GM12872 (cell line): ENCODE measurements around the gene PITX1.

Source experiments
- TF ChIP-seq, protein P1 (sequence below): IDR thresholded peaks from 3 replicates; pipeline ENCODE4 v1.5.1; 2011; ENCODE audit warnings: low read depth, mild to moderate bottlenecking, low read length, moderate library complexity; ENCODE audit not compliant: insufficient read depth

Gene PITX1

DNA sequence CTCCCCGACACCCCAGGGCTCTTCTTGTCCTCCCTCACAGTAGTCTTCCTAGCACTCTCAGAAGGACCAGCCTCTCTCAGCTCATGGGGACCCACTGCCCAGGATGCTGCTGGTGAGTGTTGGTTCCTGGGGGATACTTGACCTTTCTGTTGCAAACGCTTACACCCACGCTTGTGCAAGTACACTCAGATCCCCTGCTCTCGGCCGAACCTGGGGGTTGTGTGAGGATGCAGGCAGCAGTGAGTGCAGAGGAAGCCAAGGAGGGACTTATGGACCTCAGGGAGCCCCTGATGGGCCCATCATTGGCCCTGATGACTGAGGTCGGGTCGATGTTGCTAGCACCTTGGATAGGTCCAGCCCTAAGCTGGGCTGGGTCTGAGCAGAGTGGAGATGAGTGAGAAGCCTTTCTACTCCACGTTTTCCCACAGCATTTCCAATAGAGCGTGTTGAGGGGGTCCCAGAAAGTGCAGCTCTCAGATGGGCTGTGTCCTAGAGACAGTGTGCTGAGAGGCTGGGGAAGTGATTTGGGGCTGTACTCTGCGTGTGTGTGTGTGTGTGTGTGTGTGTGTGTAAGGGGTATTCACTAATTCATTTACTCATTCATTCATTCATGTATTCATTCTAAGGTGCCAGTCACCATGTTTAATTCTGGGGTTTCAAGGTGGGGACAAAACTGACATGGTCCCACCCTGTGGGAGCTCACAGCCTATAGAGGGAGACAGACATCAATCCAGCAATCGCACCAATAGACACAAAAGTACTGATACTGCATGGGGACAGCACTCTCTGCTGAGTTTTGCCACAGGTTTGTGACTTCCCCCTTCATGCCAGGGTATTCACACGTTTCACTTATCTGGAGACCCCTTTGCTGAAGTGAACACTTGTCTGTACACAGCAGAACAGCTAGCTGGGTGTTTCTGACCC, 25.2 kb upstream of the PITX1 start:
- TF ChIP-seq, protein P1, sequence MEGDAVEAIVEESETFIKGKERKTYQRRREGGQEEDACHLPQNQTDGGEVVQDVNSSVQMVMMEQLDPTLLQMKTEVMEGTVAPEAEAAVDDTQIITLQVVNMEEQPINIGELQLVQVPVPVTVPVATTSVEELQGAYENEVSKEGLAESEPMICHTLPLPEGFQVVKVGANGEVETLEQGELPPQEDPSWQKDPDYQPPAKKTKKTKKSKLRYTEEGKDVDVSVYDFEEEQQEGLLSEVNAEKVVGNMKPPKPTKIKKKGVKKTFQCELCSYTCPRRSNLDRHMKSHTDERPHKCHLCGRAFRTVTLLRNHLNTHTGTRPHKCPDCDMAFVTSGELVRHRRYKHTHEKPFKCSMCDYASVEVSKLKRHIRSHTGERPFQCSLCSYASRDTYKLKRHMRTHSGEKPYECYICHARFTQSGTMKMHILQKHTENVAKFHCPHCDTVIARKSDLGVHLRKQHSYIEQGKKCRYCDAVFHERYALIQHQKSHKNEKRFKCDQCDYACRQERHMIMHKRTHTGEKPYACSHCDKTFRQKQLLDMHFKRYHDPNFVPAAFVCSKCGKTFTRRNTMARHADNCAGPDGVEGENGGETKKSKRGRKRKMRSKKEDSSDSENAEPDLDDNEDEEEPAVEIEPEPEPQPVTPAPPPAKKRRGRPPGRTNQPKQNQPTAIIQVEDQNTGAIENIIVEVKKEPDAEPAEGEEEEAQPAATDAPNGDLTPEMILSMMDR = no peak

DNA sequence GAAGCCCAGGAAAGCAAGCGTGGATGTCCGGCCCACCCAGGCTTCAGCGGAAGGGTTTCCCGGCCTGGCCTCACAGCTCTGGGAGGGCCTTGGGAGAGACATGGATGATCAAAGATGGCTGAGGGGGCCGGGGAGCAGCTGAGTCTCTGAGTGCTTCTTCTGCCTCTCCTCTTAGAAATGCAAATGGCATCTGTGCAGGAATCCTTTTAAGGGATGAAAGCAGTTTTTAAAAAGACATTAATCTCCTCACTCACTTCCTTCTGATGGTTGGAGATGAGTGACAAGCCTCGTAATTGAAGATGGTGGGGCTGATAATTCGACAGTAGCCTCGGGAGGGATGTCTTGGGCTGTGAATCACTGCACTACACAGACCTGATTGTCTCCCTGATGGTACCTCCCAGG, 24.3 kb upstream of the PITX1 start:
- TF ChIP-seq, protein P1 = no peak

DNA sequence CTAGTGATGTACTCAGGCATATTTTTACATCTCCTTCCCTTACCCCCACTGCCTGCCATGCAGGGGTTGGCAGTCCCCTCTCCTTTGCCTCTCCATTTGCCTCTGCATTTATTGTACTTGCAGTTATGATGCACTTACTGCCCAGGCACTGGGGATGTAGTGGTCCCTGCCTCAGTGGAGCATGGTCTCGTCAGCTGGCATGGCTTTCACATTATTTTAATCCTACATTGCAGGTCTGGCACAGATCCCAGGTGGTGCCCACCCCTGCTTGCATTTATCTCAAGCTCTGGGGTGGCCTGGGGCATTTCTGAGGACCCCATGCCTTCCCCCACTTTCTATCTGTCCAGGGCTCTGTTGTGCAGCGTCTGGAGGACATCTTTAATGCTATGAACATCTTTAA, 23.2 kb upstream of the PITX1 start:
- TF ChIP-seq, protein P1 = no peak

DNA sequence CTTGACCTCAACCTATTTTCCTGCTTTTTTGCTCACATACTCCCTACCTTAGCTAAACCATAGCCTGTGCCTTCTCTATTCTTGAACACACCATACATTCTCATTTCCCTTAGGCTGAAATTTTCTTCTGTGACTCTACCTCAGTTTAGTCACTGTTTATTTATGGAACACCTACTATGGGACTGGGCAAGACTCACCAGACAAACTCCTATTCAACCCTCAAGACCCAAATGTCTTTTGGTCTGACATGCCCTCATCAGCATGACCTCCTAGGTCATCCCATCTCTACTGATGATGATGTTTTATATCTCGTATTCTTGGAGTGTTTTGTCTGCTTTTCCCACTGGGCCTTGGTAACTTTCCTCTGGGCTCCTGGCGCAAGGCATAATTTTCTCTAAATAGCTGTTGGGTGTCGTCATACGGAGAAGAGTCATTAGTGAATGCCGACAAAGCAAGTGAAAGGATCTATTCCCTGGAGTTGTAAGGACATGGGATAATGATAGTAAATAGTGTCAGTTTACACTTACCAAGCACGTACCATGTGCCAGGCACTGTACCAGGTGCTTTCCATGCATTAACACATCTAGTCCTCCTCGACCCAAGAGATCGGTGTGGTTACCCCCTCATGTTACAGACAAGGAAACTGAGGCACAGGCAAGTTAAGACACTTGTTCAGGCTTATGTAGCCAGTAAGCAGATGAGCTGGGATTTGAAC, 22.4 kb upstream of the PITX1 start:
- TF ChIP-seq, protein P1 = no peak

DNA sequence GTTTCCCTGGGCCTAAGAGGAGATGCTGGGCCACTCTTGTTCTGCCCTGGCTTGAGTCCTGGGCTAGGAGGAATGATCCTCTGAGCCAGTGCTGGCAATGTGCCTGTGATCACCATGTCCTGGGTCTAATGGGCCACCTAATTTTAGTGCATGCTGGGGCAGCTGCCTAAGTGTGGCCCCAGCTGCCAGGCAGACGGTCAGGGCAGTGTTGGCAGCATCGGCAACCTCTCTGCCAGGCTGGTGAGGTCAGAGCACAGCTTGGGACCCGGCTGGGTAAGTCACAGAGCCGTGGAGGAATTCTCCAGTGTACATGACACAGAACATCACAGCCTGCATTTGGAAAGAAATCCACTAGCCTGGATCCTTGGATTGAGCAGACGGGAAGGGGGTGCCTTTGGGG, 21.4 kb upstream of the PITX1 start:
- TF ChIP-seq, protein P1 = no peak

DNA sequence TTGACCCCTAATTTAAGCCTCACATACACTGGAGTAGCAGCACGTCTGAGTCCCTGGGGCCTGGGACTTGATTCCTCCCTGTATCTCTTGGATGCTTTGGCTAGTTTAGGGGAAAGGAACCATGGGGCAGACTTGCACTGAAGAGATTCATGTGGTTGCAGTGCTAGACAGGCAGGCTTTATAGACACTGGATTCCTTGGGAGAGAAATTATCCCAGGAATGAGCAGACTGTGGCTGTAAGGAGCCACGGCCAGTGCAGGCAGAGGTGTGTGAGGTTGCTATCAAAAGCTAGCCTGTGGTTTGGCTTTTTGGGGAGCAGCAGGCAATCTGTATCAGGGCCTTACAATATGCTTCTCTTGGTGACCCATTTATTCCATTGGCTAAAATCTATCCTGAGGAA, 20.5 kb upstream of the PITX1 start:
- TF ChIP-seq, protein P1 = no peak

DNA sequence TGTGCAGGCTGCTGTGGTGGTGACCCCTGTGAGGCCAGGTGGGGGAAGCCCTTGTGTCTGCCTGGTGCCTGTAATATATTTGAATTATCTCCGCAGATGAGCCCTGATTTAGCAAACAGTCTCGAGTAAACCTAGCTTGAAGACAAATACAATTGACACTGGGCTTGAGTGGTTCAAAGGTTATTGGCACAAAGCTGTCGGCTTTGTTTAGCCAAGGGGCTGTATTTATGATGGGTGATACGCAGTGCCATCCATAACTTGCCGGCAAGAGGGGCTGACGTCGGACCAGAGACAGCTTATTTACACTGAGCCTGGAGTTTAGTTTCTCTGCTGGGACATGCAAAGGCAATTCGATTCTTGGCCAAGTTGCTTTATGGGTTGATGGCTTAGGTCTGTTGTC, 20.0 kb upstream of the PITX1 start:
- TF ChIP-seq, protein P1 = no peak
